ENCODE measurements around the gene PSMG1. TPM values are rescaled to one million over a fixed set of nuclear protein-coding genes. Genes with fewer than 3 reads are reported as not detected.

Gene PSMG1
- total RNA-seq, 1 experiment from 2014 or later: 78.8 TPM

DNA sequence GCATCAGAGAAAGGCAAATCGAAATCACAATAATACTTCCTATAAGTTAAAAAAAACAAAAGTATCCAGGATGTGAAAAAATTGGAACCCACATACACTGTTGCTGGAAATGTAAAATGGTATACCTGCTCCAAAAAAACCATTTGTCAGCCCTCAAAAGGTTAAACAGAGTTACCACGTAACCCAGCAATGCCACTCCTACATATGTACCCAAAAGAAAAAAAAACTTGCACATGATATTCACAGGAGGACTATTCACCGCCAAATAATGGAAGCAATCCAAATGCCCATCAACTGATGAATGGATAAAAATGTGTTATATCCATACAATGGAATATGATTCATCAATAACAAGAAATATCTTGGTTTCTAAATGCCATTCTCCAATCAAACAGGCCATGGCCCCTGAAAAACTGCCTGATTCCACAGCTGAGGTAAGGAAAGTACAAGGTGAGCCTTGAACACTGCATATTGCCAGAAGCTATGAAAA lies 38.8 kb upstream of the PSMG1 start:
- Histone ChIP-seq H3K56ac (ENCODE audit: insufficient read length, low read depth, low read length) (no peak overlapping the region), H3K23ac (ENCODE audit: insufficient read length, low read depth, low read length) (no peak overlapping the region), H3K18ac (ENCODE audit: insufficient read length, low read depth, low read length) (no peak overlapping the region), H3K4me2 (ENCODE audit: insufficient read depth, insufficient read length, low read length) (no peak overlapping the region), H2BK20ac (ENCODE audit: low read depth, low read length, poor library complexity, severe bottlenecking) (no peak overlapping the region), H2AFZ (ENCODE audit: low read length) (no peak overlapping the region), H3K27me3 (ENCODE audit: insufficient read depth, low read length) (no peaks in the 10 kb centered on the region), H2BK120ac (ENCODE audit: low read depth, low read length, poor library complexity, severe bottlenecking) (no peak overlapping the region), H3K79me1 (ENCODE audit: insufficient read depth, low read depth, low read length, poor library complexity, severe bottlenecking) (no peaks in the 10 kb centered on the region), H3K14ac (ENCODE audit: insufficient read depth, low read length) (no peak overlapping the region), H4K5ac (ENCODE audit: insufficient read length, low read depth, low read length) (no peak overlapping the region), H4K91ac (ENCODE audit: insufficient read length, low read depth, low read length) (no peak overlapping the region), H2AK5ac (ENCODE audit: insufficient read length, low read length) (no peak overlapping the region), H2BK12ac (ENCODE audit: insufficient read length, low read depth, low read length) (no peak overlapping the region), H3K4ac (ENCODE audit: low read depth, low read length) (no peak overlapping the region), H3T11ph (ENCODE audit: low read length) (no peak overlapping the region), H2BK5ac (ENCODE audit: insufficient read length, low read length) (no peak overlapping the region), H4K8ac (replicated peaks; ENCODE audit: insufficient read length, low read depth, low read length) (no peak overlapping the region), H2BK15ac (ENCODE audit: low read depth, low read length) (no peak overlapping the region), H3K4me1 (ENCODE audit: insufficient read depth, low read length) (no peaks in the 10 kb centered on the region), H4K20me1 (ENCODE audit: control insufficient read depth, insufficient read depth, insufficient read length) (no peaks in the 10 kb centered on the region), H3K9ac (ENCODE audit: extremely low read depth, insufficient read length, low read length) (no peak overlapping the region), H3K9me3 (ENCODE audit: control insufficient read depth, low read depth, low read length) (no peaks in the 10 kb centered on the region), H3K79me2 (ENCODE audit: insufficient read depth, low read length) (no peaks in the 10 kb centered on the region), H3K27ac (ENCODE audit: insufficient read length, low read depth, low read length) (no peak overlapping the region), H3K23me2 (ENCODE audit: insufficient read length, low read depth, low read length, poor library complexity, severe bottlenecking) (no peaks in the 10 kb centered on the region)
- H3K4me3 Mint-ChIP-seq: no peak overlapping the region
- H3K27me3 Mint-ChIP-seq (ENCODE audit: low read depth): no peaks in the 10 kb centered on the region
- peaks cover 11 to 72% (median 56%) of the 10 kb centered on the region in 3 experiments; a peak in 6 of 7 replicates for H3K36me3 Mint-ChIP-seq (ENCODE audit: insufficient read depth in 1 of 3, low read depth in 3 of 3)
- no peaks in the 10 kb centered on the region for H3K9me3 Mint-ChIP-seq
- TF ChIP-seq, protein P1, sequence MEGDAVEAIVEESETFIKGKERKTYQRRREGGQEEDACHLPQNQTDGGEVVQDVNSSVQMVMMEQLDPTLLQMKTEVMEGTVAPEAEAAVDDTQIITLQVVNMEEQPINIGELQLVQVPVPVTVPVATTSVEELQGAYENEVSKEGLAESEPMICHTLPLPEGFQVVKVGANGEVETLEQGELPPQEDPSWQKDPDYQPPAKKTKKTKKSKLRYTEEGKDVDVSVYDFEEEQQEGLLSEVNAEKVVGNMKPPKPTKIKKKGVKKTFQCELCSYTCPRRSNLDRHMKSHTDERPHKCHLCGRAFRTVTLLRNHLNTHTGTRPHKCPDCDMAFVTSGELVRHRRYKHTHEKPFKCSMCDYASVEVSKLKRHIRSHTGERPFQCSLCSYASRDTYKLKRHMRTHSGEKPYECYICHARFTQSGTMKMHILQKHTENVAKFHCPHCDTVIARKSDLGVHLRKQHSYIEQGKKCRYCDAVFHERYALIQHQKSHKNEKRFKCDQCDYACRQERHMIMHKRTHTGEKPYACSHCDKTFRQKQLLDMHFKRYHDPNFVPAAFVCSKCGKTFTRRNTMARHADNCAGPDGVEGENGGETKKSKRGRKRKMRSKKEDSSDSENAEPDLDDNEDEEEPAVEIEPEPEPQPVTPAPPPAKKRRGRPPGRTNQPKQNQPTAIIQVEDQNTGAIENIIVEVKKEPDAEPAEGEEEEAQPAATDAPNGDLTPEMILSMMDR (conservative IDR thresholded peaks at IDR 0.05): no peak
- H3K4me1 Mint-ChIP-seq: no peaks in the 10 kb centered on the region
- WGBS (ENCODE audit: extremely low coverage, insufficient read length, low lambda C conversion rate): no CpG with 5 or more reads among the region's 3 CpGs
- DNase-seq: no peak
- 0 out of 7 replicates have a peak overlapping the region, but pooled peaks of 1 of the 3 experiments have one; percentile 48 for H3K27ac Mint-ChIP-seq

Data from H9 (cell line).